GM12865 (cell line): Measurements from ENCODE around the gene PCBP3.

Experiments
- DNase-seq: peaks from one replicate; pipeline ENCODE4 v3.0.0; 2010; ENCODE audit warnings: low read depth
- H3K4me3 ChIP-seq: 2 replicates; pipeline ENCODE4 v1.5.1; 2011; ENCODE audit warnings: mild to moderate bottlenecking, low read depth, low read length, control low read depth
- CTCF ChIP-seq: IDR thresholded peaks from 2 replicates; pipeline ENCODE4 v1.5.1; 2011; ENCODE audit warnings: low read length, control low read depth, low read depth, inconsistent platforms; ENCODE audit not compliant: insufficient read depth; ENCODE audit errors: missing control alignments

PCBP3 gene

GRCh38 chr21:45876381-45877170 lies 233.1 kb downstream of the PCBP3 start:
- no peak for TF ChIP-seq CTCF
- no peak for DNase-seq
- H3K4me3 ChIP-seq = no peak overlapping the region

GRCh38 chr21:45877171-45877438 lies 233.6 kb downstream of the PCBP3 start:
- TF ChIP-seq CTCF = no peak
- no peak overlapping the region for H3K4me3 ChIP-seq
- no peak for DNase-seq

- TF ChIP-seq CTCF = no peak
- no peak for DNase-seq
- no peak overlapping the region for H3K4me3 ChIP-seq
Observed at GRCh38 chr21:45877821-45878469, 234.4 kb downstream of the PCBP3 start.

GRCh38 chr21:45880097-45881068 lies 236.9 kb downstream of the PCBP3 start:
- peak; percentile 71 for DNase-seq

GRCh38 chr21:45882645-45883044 lies 239.1 kb downstream of the PCBP3 start:
- DNase-seq = no peak
- no peak for TF ChIP-seq CTCF

More at GRCh38 chr21:45880097-45881068, 236.9 kb downstream of the PCBP3 start:
- TF ChIP-seq CTCF = peak; percentile 66
- H3K4me3 ChIP-seq = no peak overlapping the region

GRCh38 chr21:45883090-45883489 lies 239.6 kb downstream of the PCBP3 start:
- no peak for DNase-seq
- no peak overlapping the region for H3K4me3 ChIP-seq
- no peak for TF ChIP-seq CTCF

More at GRCh38 chr21:45882645-45883044, 239.1 kb downstream of the PCBP3 start:
- H3K4me3 ChIP-seq = no peak overlapping the region
